Measurements from ENCODE around the gene CEBPA. TPM values are rescaled to one million over a fixed set of nuclear protein-coding genes. Genes with fewer than 3 reads are reported as not detected.

The CEBPA gene
- total and polyA plus RNA-seq, 10 of the 15 experiments (the other 5 are each of a cell fraction or from before 2014, with no cell fraction given) = 0.04 to 0.36 (median 0.13) TPM; not detected in 4

DNA sequence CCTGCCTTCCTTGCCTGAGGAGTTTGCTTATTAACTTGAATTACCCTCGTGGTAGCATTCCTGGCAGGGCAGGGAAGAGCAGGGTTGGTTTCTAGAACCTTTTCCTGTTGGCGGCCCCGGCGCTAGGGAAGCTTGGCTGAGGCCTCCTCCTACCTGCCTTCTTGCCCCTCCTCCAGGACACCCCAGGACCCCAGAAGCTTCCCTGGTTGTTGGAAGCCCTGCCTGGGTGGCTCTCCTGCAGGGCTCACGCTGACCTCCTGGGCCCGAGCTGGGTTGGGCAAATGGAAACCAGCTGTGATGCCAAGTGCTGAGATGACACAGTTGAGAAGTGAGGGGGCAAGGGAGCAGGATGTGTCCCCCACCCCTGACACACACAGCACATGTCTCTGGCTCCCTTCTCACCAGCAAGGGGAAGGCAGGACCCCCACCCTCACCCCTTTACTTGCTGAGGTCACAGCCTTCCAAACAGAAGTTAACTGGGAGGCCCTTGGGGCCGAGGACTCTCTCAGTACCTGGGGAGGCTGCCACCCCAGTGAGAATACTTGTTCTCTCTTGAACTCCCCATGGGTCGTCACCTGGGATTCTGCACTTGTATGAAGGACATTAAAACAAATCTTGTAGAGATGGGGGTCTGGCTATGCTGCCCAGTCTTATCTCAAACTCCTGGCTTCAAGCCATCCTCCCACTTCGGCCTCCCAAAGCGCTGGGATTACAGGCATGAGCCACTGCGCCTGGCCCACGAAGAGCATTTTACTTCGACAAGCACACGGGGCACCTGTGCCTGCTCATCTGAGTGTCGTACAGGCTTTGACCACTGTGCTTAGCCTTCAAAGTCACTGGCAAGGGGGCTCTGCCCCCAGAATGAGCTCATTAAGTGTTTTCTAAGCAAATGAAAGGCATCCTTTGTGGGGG, 10.5 kb downstream of the CEBPA start:
- Histone ChIP-seq H3K9ac (ENCODE audit: control insufficient read depth, insufficient read depth, low read length) (no peak overlapping the region), H3K27ac (ENCODE audit: control insufficient read depth, insufficient read depth) (no peak overlapping the region), H3K9me3 (replicated peaks; ENCODE audit: control insufficient read depth, insufficient read depth, low read length) (peaks cover 3% of the 10 kb centered on the region; the same call in 2 of the 3 replicates), H3K4me3 (no peak overlapping the region), H4K20me1 (ENCODE audit: control insufficient read depth, insufficient read depth) (no peaks in the 10 kb centered on the region), H3K4me2 (ENCODE audit: control insufficient read depth, insufficient read depth) (no peak overlapping the region), H3K4me1 (ENCODE audit: control insufficient read depth, insufficient read depth, low read length) (peaks cover 4% of the 10 kb centered on the region; the same call in 1 of the 2 replicates), H3K27me3 (replicated peaks in 1 of 2; ENCODE audit: control insufficient read depth in 2 of 2, insufficient read depth in 2 of 2, low read length in 1 of 2) (no peaks in the 10 kb centered on the region), H3K36me3 (ENCODE audit: control insufficient read depth in 2 of 2, insufficient read depth in 2 of 2, low read length in 1 of 2) (no peaks in the 10 kb centered on the region), H2AFZ (ENCODE audit: control insufficient read depth, low read depth, low read length) (no peak overlapping the region), H3K79me2 (ENCODE audit: control insufficient read depth, insufficient read depth, low read length) (no peaks in the 10 kb centered on the region)
- in situ Hi-C loops (cut with MboI) (no loop called here), intact Hi-C loops (cut with micrococcal nuclease; ENCODE audit: unreplicated experiment) (no loop called here)
- SMC1A ChIA-PET (ENCODE audit: uncharacterized antibody, unreplicated experiment) = no interaction called here
- WGBS (ENCODE audit: insufficient coverage, insufficient replicate concordance, low lambda C conversion rate, missing lambda C conversion rate) = 33% methylated on average over 15 of the region's 15 CpGs
- POLR2A ChIA-PET = interaction anchor here (0.7 kb wide), 1 partner anchor 1989 kb away, joined by 6 read pairs; no protein-coding TSS in a partner anchor
- CTCF ChIA-PET = no interaction called here
- ATAC-seq = no peak
- RAD21 ChIA-PET (ENCODE audit: unreplicated experiment) = no interaction called here
- BruUV-seq (replicated peaks) = no TSS peak
- TF ChIP-seq RUNX3 (IDR thresholded peaks at IDR 0.05; ENCODE audit: low read length) = no peak
- no peak for TF ChIP-seq RAD51 (IDR thresholded peaks at IDR 0.05)
- TF ChIP-seq CHD2 (IDR thresholded peaks at IDR 0.05; ENCODE audit: borderline replicate concordance, low read depth, low read length) = no peak
- no peak for DNase-seq (ENCODE audit: low read depth, low spot score)
- no peak for FAIRE-seq

DNA sequence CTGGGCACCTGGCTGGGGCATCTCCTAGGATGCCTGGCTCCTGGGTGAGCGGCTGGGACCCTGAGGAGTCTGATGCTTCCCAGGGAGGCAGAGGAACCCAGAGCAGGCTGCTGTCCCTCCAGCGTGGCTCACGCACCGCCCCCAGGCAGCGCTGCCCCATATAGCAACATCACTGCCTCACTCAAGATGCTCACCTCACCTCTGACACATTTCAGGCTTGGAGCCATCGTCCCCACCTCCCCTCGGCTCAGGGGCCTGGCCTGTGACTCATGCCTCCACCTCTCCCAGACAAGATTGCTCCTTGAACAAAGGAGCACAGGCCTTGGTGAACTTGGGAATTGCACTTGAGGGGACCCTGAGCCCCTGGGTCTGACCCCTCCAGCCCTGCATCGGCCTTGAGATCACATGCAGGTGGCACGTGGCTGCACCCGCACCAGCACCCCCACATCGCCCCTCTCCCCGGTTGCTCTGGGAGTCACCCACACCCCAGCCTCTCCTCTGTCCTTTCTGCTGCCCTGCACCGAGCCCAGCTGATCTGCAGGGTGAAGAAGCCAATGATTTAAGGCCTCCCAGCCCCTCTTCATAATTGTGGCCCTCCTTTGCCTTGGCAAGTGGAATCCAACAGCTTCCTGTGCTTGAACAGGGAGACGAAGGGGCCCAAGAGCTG, 11.2 kb downstream of the CEBPA start:
- ChIA-PET SMC1A (ENCODE audit: uncharacterized antibody, unreplicated experiment) (no interaction called here), POLR2A (no interaction called here), RAD21 (ENCODE audit: unreplicated experiment) (no interaction called here), CTCF (no interaction called here)
- no peak for FAIRE-seq
- BruUV-seq (replicated peaks) = no TSS peak
- TF ChIP-seq ESRRA (IDR thresholded peaks at IDR 0.05; ENCODE audit: low read length) = no peak
- no peak overlapping the region for H3K4me2 ChIP-seq (ENCODE audit: control insufficient read depth, insufficient read depth)
- no peaks in the 10 kb centered on the region for H3K36me3 ChIP-seq (ENCODE audit: control insufficient read depth in 2 of 2, insufficient read depth in 2 of 2, low read length in 1 of 2)
- H4K20me1 ChIP-seq (ENCODE audit: control insufficient read depth, insufficient read depth) = no peaks in the 10 kb centered on the region
- H2AFZ ChIP-seq (ENCODE audit: control insufficient read depth, low read depth, low read length) = no peak overlapping the region
- peaks cover 3% of the 10 kb centered on the region; the same call in 2 of the 3 replicates for H3K9me3 ChIP-seq (replicated peaks; ENCODE audit: control insufficient read depth, insufficient read depth, low read length)
- no peak overlapping the region for H3K27ac ChIP-seq (ENCODE audit: control insufficient read depth, insufficient read depth)
- DNase-seq (ENCODE audit: low read depth, low spot score) = no peak
- H3K9ac ChIP-seq (ENCODE audit: control insufficient read depth, insufficient read depth, low read length) = no peak overlapping the region
- no peak for ATAC-seq
- H3K79me2 ChIP-seq (ENCODE audit: control insufficient read depth, insufficient read depth, low read length) = no peaks in the 10 kb centered on the region
- 43% methylated on average over 14 of the region's 14 CpGs for WGBS (ENCODE audit: insufficient coverage, insufficient replicate concordance, low lambda C conversion rate, missing lambda C conversion rate)
- H3K4me3 ChIP-seq = no peak overlapping the region
- intact Hi-C loops (cut with micrococcal nuclease; ENCODE audit: unreplicated experiment) = no loop called here
- in situ Hi-C loops (cut with MboI) = no loop called here
- peaks cover 4% of the 10 kb centered on the region; the same call in 1 of the 2 replicates for H3K4me1 ChIP-seq (ENCODE audit: control insufficient read depth, insufficient read depth, low read length)
- H3K27me3 ChIP-seq (replicated peaks in 1 of 2; ENCODE audit: control insufficient read depth in 2 of 2, insufficient read depth in 2 of 2, low read length in 1 of 2) = no peaks in the 10 kb centered on the region

All from GM12878 (cell line).